Measurements from ENCODE around the gene IL13.

IL13 gene

DNA sequence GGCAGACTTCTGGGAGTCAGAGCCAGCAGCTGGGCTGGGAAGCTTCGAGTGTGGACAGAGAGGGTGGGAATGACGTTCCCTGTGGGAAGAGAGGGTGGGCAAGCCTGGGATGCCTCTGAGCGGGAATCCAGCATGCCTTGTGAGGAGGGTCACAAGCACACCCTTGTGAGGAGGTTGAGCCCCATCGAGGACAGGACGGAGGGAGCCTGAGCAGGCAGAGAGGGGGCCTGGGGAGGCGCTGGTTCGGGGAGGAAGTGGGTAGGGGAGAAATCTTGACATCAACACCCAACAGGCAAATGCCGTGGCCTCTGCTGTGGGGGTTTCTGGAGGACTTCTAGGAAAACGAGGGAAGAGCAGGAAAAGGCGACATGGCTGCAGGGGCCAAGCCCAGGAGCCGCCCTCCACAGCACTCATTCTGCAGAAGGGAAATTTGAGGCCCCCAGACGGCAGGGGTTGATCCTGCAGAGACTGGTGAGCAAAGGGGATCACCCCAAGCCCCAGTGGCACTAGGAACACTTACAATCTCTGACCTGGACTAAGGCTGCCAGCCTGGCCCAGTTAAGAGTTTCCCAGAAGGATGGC lies 1.1 kb upstream of the IL13 start:
- no peak for DNase-seq (ENCODE audit: low read depth)

DNA sequence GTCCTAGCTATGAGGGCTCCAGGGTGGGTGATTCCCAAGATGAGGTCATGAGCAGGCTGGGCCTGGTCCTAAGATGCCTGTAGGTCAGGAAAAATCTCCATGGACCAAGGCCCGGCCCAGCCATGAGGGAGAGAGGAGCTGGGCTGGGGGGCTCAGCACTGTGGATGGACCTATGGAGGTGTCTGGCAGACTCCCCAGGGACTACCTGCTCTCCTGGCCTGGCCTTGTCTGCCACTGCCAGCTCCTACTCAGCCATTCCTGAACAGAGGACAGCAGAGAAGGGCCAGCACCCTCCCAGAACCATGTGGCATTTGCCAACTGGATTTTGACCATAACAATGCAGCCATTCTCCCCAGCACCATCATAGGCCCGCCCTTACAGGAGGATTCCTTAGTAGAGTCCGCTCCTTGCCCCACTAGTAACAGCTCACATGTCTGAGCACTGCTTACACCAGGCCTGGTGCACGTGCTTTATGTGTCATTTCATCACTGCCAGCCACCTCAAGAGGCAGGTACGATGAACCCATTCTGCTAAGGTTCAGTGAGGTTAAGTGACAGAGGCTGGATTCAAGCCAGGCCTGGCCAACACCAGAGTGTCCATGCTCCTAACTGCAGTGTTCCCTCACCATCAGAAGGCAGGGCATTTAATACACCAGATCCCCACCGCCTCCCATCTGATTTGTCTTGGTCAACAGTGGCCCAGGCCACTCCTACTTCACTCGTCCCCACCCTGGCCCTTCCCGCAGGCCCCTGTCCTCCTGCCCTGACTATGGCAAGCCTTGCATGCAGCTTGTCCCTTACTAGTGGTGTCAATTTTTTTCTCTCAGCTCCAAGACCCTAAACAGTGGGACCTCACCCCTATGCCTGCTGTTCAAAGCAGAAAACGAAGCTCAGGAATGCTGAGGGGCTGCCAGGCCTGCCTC lies 669 bp downstream of the IL13 start:
- no peak for DNase-seq (ENCODE audit: low read depth)

GRCh38 chr5:132659598-132660493 lies 1.9 kb downstream of the IL13 start:
- DNase-seq (ENCODE audit: low read depth) = no peak

DNA sequence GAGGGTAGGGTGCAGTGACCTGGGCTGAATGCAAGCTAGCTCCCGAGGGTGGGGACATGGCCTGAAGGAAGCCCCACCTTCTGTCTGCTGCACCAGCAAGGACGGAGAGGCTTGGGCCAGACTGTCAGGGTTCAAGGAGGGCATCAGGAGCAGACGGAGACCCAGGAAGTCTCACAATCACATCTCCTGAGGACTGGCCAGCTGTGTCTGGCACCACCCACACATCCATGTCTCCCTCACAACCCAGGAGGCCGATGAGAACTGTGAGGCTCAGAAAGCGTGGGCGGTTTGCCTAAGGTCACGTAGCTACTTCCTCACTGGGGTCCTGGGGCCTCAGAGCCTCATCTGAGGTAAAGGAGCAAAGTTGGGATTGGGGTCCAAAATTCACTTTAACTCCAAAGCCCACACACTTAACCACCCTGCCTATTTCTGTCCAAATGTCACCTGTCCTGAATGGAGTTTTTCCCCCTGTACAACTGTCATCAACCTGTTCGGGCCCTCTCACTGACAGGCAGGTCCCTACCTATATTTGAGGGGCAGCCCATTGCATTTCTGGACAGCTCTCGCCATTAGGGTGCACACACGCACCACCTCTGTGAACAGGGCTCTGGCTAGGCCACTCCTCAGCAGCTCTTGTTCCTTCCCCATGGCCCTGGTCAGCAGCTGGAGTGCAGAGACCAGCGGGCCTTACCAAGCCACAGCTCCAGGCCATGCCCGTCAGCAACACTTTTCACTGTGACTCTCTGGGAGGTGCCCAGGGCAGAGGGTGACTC lies 3.4 kb downstream of the IL13 start:
- peak; percentile 19 for DNase-seq (ENCODE audit: low read depth)

- DNase-seq (ENCODE audit: low read depth) = no peak
Observed at GRCh38 chr5:132662004-132662401, 4.0 kb downstream of the IL13 start.

DNA sequence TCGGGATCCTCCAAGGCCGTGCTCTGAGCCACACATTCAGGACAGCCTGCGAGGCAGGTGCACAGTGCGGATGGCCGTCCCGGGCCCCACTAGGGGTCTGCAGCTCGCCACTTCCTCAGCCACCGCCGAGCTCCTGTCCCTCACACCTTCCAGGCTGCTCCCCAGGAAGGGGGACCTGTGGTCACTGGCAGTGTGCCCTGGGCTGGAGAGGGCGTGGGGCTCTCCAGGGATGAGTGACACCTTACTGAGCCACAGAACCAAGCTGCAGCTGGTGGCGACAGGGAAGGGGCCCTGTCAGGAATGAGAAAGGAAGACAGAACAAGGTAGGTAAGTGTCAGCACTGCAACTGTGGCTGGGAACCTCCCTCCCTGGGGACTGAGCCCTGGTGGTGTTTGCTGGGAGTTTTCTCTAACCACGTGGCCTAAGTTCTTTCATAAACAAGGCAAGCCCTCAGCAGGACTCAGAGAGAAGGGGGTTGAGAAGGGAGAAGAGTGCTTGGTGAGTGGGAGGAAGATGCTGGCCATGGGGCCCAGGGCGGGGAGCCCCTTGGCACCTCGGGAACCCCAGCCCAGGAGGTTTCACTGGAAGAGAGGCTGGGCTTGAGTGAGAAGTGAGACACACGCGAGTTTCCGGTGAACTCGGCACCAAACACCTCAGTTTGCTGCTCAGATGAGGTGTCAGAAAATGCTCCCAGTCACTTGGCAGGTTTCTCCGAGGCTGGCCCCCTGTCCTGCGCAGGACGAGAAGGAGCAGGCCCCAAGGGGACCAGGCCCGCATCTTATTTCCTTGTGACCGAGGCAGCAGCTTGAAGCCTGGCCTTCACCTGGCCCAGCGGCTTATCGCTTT lies 5.2 kb downstream of the IL13 start:
- DNase-seq (ENCODE audit: low read depth) = peak; percentile 26

GRCh38 chr5:132663771-132664695 lies 6.1 kb downstream of the IL13 start:
- DNase-seq (ENCODE audit: low read depth) = no peak

GRCh38 chr5:132664696-132665209 lies 6.8 kb downstream of the IL13 start:
- DNase-seq (ENCODE audit: low read depth) = no peak

DNA sequence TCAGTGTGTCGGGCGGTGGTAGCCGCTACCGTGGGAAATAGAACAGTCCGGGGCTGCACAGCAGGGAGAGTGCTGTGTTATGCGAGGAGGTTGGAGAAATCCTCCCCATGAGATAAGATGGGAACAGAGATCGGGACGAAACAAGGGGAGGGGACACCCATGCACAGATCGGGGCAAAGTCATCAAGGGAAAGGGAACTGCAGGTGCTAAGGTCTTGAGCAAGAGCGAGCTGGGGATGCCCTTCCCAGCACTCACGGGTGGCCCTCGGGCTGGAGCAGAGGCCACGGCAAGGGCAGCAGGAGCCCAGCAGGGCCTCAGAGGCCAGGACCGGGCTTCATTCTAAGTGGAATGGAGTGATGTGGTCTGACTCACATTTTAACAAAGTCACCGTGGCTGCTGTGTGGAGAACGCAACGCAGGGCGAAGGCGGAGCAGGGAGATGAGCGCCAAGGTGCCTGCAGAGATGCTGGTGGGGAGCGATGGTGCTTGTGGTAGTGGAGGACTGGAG lies 7.7 kb downstream of the IL13 start:
- DNase-seq (ENCODE audit: low read depth) = no peak

GRCh38 chr5:132666310-132667123 lies 8.5 kb downstream of the IL13 start:
- DNase-seq (ENCODE audit: low read depth) = no peak

GRCh38 chr5:132667309-132667708 lies 9.3 kb downstream of the IL13 start:
- no peak for DNase-seq (ENCODE audit: low read depth)

DNA sequence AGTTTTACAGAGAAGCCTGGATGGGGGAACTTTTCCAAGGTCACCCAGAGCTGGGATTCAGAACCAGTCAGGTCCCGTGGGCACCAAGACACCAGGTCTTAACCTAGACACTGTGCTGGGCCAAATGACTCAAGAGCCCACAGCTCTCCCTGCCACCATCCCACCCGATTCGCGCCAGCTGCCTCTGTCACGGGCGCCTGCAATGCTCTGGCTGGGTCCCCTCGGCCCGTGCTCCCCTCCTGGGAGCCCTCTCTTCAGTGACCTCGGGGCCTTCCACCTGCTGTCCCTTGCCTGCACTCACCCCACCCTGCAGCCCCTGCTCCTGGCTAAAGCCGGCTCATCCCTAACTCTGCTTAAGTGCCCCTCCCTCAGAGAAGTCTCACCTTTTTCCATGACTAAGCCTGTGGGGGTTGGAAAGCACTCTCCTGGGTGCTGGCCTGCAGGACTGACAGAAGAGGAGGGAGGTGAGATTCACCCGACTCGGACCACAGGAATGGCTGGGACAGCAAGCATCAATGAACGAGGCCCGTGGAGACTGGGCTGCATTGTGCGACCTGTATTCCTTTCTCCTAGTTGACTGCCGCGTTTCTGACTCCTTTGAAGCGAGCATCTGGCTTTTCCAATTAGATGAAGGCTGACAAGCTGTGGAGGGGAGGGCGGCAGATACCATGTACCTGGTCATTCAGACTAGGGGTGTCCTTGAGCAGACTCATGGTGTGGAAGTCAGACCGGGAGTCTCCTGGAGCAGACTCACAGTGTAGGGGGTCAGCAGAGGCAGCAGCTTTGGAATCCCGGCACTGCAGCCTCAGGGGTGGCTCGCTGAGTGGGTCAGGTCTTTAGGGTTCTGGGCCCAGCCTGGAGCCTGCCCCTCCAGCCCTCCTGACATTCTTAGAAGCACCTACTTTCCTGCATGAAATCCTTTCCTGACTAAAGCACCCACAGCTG lies 10.1 kb downstream of the IL13 start:
- no peak for DNase-seq (ENCODE audit: low read depth)

- peak; percentile 75 for DNase-seq (ENCODE audit: low read depth)
Observed at GRCh38 chr5:132668706-132669454, 10.9 kb downstream of the IL13 start.

GRCh38 chr5:132669455-132669820 lies 11.5 kb downstream of the IL13 start:
- DNase-seq (ENCODE audit: low read depth) = no peak

DNA sequence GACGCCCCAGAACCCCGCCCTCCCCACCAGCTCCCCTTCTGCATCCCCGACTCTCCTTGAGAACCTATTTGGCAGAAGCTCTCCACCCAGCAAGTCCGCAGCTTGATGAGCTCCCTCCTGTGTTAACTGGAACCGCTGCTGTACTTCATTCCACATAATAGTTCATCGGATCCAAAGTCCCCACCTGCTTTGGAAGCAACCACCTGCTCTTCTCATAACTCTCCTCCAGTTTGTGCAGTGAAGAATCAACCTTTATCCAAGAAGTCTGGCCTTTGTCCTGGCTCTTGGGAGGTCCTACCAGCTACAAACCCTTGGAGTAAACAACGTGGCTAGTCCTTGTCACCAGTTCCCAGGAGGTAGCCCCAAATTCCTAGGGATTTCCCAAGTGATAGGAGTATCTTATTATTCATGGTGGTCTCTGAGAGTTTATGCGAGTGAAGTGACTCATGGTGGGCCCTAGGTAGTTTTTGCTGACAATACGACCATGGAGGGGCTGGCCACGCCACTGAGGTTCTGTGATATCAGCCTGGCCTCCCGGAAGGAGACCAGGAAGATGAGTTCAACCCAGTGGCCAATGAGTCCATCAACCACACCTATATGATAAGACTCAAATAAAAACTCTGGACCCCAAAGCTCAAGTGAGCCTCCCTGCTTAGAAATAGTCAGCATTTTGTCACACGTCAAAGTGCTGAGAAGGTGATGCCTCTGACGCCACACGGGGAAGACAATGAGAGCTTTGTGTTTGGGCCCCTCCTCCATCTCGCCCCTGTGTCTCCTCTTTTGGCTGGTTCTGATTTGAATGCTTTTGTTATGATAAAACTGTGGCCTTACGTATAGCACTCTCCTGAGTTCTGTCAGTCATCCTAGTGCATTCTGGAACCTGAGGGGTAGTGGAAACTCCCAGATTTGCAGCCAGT lies 12.3 kb downstream of the IL13 start:
- no peak for DNase-seq (ENCODE audit: low read depth)
